ENCODE results near the gene SS18L1. TPM values are rescaled to one million over a fixed set of nuclear protein-coding genes. Genes with fewer than 3 reads are reported as not detected.

Gene SS18L1
- total RNA-seq, 1 experiment from 2014 or later, result 28.1 TPM

DNA sequence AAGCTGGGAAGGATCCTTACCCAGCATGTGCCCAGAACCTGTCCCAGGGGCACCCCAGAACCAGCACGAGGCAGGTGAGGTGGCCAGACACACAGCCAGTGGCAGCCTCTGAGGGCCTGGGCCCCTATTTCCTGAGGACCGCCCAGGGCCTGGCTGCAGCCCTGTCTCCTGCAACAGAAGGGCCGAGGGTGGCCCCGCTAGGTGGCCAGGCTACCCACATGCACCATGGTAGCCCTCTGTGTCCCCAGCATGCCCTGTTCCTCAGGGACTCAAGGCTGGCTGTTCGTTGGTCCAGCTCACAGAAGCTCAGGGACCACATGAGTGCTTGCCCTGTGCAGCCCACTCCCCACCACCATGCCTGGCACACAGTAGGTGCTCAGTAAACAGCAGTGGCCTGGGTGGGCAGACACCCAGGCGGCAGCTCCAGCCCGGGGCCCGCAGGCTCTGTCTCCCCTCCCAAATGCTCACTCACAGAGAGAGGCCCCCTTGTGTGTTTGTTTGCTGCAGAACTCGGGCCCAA is 68.3 kb downstream of the SS18L1 start:
- TF ChIP-seq ELF1 (IDR thresholded peaks at IDR 0.05; ENCODE audit: borderline replicate concordance, low read depth), result no peak
- TF ChIP-seq ZFX (IDR thresholded peaks at IDR 0.05), result no peak
- TF ChIP-seq ZNF274 (IDR thresholded peaks at IDR 0.05; ENCODE audit: low read depth, low read length), result no peak
- TF ChIP-seq EZH2phosphoT487 (IDR thresholded peaks at IDR 0.05; ENCODE audit: borderline replicate concordance), result no peak
- TF ChIP-seq, protein P1, sequence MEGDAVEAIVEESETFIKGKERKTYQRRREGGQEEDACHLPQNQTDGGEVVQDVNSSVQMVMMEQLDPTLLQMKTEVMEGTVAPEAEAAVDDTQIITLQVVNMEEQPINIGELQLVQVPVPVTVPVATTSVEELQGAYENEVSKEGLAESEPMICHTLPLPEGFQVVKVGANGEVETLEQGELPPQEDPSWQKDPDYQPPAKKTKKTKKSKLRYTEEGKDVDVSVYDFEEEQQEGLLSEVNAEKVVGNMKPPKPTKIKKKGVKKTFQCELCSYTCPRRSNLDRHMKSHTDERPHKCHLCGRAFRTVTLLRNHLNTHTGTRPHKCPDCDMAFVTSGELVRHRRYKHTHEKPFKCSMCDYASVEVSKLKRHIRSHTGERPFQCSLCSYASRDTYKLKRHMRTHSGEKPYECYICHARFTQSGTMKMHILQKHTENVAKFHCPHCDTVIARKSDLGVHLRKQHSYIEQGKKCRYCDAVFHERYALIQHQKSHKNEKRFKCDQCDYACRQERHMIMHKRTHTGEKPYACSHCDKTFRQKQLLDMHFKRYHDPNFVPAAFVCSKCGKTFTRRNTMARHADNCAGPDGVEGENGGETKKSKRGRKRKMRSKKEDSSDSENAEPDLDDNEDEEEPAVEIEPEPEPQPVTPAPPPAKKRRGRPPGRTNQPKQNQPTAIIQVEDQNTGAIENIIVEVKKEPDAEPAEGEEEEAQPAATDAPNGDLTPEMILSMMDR (IDR thresholded peaks at IDR 0.05 in 2 of 3, conservative IDR thresholded peaks at IDR 0.05 in 1 of 3; ENCODE audit: borderline replicate concordance in 1 of 3, insufficient read depth in 1 of 3, low read depth in 2 of 3, low read length in 2 of 3), result no peak
- no peak for TF ChIP-seq POLR2AphosphoS5 (IDR thresholded peaks at IDR 0.05; ENCODE audit: low read depth, low read length)
- TF ChIP-seq JUND (IDR thresholded peaks at IDR 0.05), result no peak
- no peak for TF ChIP-seq FOSL1 (IDR thresholded peaks at IDR 0.05; ENCODE audit: low read depth)
- TF ChIP-seq EGR1 (IDR thresholded peaks at IDR 0.05; ENCODE audit: low read depth), result no peak
- no peak for TF ChIP-seq SP1 (IDR thresholded peaks at IDR 0.05; ENCODE audit: low read depth)
- no peak for TF ChIP-seq TCF7L2 (IDR thresholded peaks at IDR 0.05; ENCODE audit: borderline replicate concordance, extremely low read depth, insufficient read depth, insufficient read length)
- TF ChIP-seq RAD21 (IDR thresholded peaks at IDR 0.05; ENCODE audit: low read depth), result no peak
- CTCF ChIA-PET, result no interaction called here
- no TSS peak for BruUV-seq (replicated peaks)
- ATAC-seq (no peak), DNase-seq (ENCODE audit: low read depth, low spot score) (no peak)
- H3K27ac ChIP-seq (ENCODE audit: low read depth, low read length), result no peak overlapping the region
- peaks cover 0 to 5% of the 10 kb centered on the region in 2 experiments; a peak in 1 of 4 replicates for H3K4me1 ChIP-seq (ENCODE audit: control insufficient read depth in 1 of 2, insufficient read depth in 2 of 2, low read length in 2 of 2)
- H3K9me3 ChIP-seq (ENCODE audit: control insufficient read depth in 1 of 2, insufficient read depth in 1 of 2, low read depth in 1 of 2, low read length in 2 of 2), result no peaks in the 10 kb centered on the region
- H3K79me2 ChIP-seq (ENCODE audit: insufficient read depth, low read length), result no peaks in the 10 kb centered on the region
- H3K36me3 ChIP-seq (ENCODE audit: control insufficient read depth in 1 of 2, insufficient read depth in 2 of 2, low read length in 2 of 2), result no peaks in the 10 kb centered on the region
- H3K4me3 ChIP-seq (replicated peaks in 1 of 2; ENCODE audit: low read depth in 1 of 2, low read length in 2 of 2), result no peak overlapping the region
- POLR2A ChIA-PET, result no interaction called here
- no peak overlapping the region for H3K9ac ChIP-seq (ENCODE audit: low read length)
- intact Hi-C loops (cut with micrococcal nuclease), result no loop called here
- no peak overlapping the region for H2AFZ ChIP-seq (ENCODE audit: low read depth, low read length, poor library complexity, severe bottlenecking)
- no peak overlapping the region for H3K4me2 ChIP-seq (ENCODE audit: low read length)
- H3K27me3 ChIP-seq (ENCODE audit: insufficient read depth, low read length), result peaks cover 11% of the 10 kb centered on the region; the same call in 1 of the 2 replicates
- H4K20me1 ChIP-seq (ENCODE audit: insufficient read depth), result no peaks in the 10 kb centered on the region
- RAD21 ChIA-PET (ENCODE audit: low non-redundant PET in 1 of 2, low total read pairs in 2 of 2, uncharacterized antibody in 2 of 2, unreplicated experiment in 2 of 2), result no interaction called here
- no peaks in the 10 kb centered on the region for H3K9me2 ChIP-seq (ENCODE audit: insufficient read depth)

Data from HCT116 (cell line).